Endothelial cell of umbilical vein (primary cell): ENCODE results near the gene KCTD18. TPM values are rescaled to one million over a fixed set of nuclear protein-coding genes. Genes with fewer than 3 reads are reported as not detected.

Experiments used
- BruUV-seq: library from RNA; stranded (reverse); fragments of 400-500 nt; replicated peaks from 2 replicates; lab custom pipeline; 2021; lab: Mats Ljungman, UMichigan
- CTCF ChIA-PET: fragments of 300-600, 350-600 bp; sonication (Branson Sonifier 250); formaldehyde crosslinking; loops from one replicate; lab custom pipeline; 2021; ENCODE audit warnings: antibody characterized with exemption, inconsistent platforms; lab: Charles Lee
- POLR2A ChIA-PET: fragments of 300-600, 350-600 bp; sonication (Branson Sonifier 250); formaldehyde crosslinking; loops from one replicate; lab custom pipeline; 2021; ENCODE audit warnings: antibody characterized with exemption, inconsistent platforms; lab: Charles Lee
- DNase-seq: peaks from one replicate; pipeline ENCODE4 v3.0.0-alpha.2; 2011; ENCODE audit warnings: low read depth, low spot score
- FAIRE-seq: peaks from 2 replicates; lab custom pipeline; 2011; peaks lifted over from hg19 to GRCh38; lab: Jason Lieb, UNC
- H2AFZ ChIP-seq: 2 replicates; pipeline ENCODE4 v1.6.0; 2012; ENCODE audit warnings: low read depth, low read length, control low read depth, inconsistent platforms
- H3K27ac ChIP-seq: 2 replicates; pipeline ENCODE4 v1.5.1; 2011; ENCODE audit warnings: low read depth, mild to moderate bottlenecking, control low read depth, low read length, moderate library complexity; ENCODE audit not compliant: insufficient read depth
- H3K27me3 ChIP-seq, 2 experiments: 2 replicates each; pipeline versions ENCODE4 v1.6.0 to v1.6.1; 2011; ENCODE audit warnings: low read length in 2 of 2, mixed read lengths in 1 of 2; ENCODE audit not compliant: control insufficient read depth in 2 of 2, insufficient read depth in 2 of 2
- H3K36me3 ChIP-seq, 2 experiments: 2 replicates in 1 of 2; 3 replicates in 1 of 2; pipeline ENCODE4 v1.5.1; 2011; ENCODE audit warnings: low read length in 2 of 2, mild to moderate bottlenecking in 1 of 2, moderate library complexity in 1 of 2; ENCODE audit not compliant: control insufficient read depth in 2 of 2, insufficient read depth in 2 of 2; ENCODE audit errors: extremely low read depth in 1 of 2
- H3K4me1 ChIP-seq: 3 replicates; pipeline ENCODE4 v1.5.1; 2011; ENCODE audit warnings: mild to moderate bottlenecking, low read length; ENCODE audit not compliant: control insufficient read depth, insufficient read depth; ENCODE audit errors: extremely low read depth
- H3K4me2 ChIP-seq: 2 replicates; pipeline ENCODE4 v1.6.1; 2011; ENCODE audit warnings: low read length, control low read depth, mixed read lengths; ENCODE audit not compliant: insufficient read depth
- H3K4me3 ChIP-seq, 3 experiments: fragments of 200-600 bp in 1 of 3; sonication (generic), shearing (Covaris generic) in 1 of 3; replicated peaks in 1 of 3; 2 replicates each; pipeline ENCODE4 v1.5.1; 2011 to 2016; ENCODE audit warnings: control low read depth in 3 of 3, low read length in 3 of 3, mild to moderate bottlenecking in 2 of 3, inconsistent platforms in 1 of 3, low read depth in 1 of 3, moderate library complexity in 1 of 3; ENCODE audit not compliant: insufficient read depth in 1 of 3
- H3K79me2 ChIP-seq: 2 replicates; pipeline ENCODE4 v1.6.0; 2012; ENCODE audit warnings: low read length, inconsistent platforms; ENCODE audit not compliant: control insufficient read depth, insufficient read depth
- H3K9ac ChIP-seq: replicated peaks from 2 replicates; pipeline ENCODE3; 2011; ENCODE audit warnings: low read length, control low read depth; ENCODE audit not compliant: insufficient read depth; ENCODE audit errors: extremely low read depth
- H3K9me1 ChIP-seq: replicated peaks from 3 replicates; pipeline ENCODE4 v1.6.0; 2011; ENCODE audit warnings: mild to moderate bottlenecking, low read length; ENCODE audit not compliant: control insufficient read depth, insufficient read depth; ENCODE audit errors: extremely low read depth
- H3K9me3 ChIP-seq: replicated peaks from 2 replicates; pipeline ENCODE4 v1.5.1; 2012; ENCODE audit warnings: low read length, inconsistent platforms; ENCODE audit not compliant: control insufficient read depth, insufficient read depth
- H4K20me1 ChIP-seq: replicated peaks from 2 replicates; pipeline ENCODE3; 2011; ENCODE audit warnings: mild to moderate bottlenecking, low read length; ENCODE audit not compliant: control insufficient read depth, insufficient read depth; ENCODE audit errors: extremely low read depth
- EZH2 ChIP-seq: IDR thresholded peaks from 2 replicates; pipeline ENCODE4 v1.6.1; 2012; ENCODE audit warnings: borderline replicate concordance, low read depth, mild to moderate bottlenecking, moderate library complexity, low read length, inconsistent platforms; ENCODE audit not compliant: severe bottlenecking
- FOS ChIP-seq: IDR thresholded peaks from 2 replicates; pipeline ENCODE4 v1.6.1; 2011; ENCODE audit warnings: mild to moderate bottlenecking, low read length, moderate library complexity, borderline replicate concordance; ENCODE audit not compliant: insufficient read depth
- GATA2 ChIP-seq: IDR thresholded peaks from 2 replicates; pipeline ENCODE4 v1.7.0; 2011; ENCODE audit warnings: low read depth, mild to moderate bottlenecking, moderate library complexity, mixed read lengths, low read length; ENCODE audit not compliant: insufficient read length, insufficient read depth
- JUN ChIP-seq: IDR thresholded peaks from 2 replicates; pipeline ENCODE4 v1.6.1; 2011; ENCODE audit warnings: borderline replicate concordance, low read depth; ENCODE audit not compliant: insufficient read length, insufficient read depth
- MYC ChIP-seq: IDR thresholded peaks from one replicate; pipeline ENCODE4 v1.6.1; 2011; ENCODE audit warnings: mild to moderate bottlenecking, low read depth, low read length
- POLR2A ChIP-seq: IDR thresholded peaks from 2 replicates; pipeline ENCODE4 v1.6.1; 2012; ENCODE audit warnings: low read depth, mild to moderate bottlenecking, control low read depth, low read length
- POLR2AphosphoS5 ChIP-seq: IDR thresholded peaks from 2 replicates; pipeline ENCODE4 v1.6.1; 2012; ENCODE audit warnings: low read depth, mild to moderate bottlenecking, control low read depth, low read length, moderate library complexity; ENCODE audit not compliant: insufficient read depth
- dilution Hi-C: fragments of 300-500 bp; cut with MboI; formaldehyde crosslinking; loops from one replicate; pipeline ENCODE4 v1.15.0; 2019; ENCODE audit warnings: low sequenced_read_pairs; ENCODE audit not compliant: extremely low pct_ligation_motif_present
- intact Hi-C: fragments of 100-400 bp; cut with micrococcal nuclease; formaldehyde crosslinking; loops from one replicate; pipeline ENCODE4 v1.10.0; 2022
- polyA plus RNA-seq, 4 experiments: library from polyadenylated mRNA; depleted of rRNA in 3 of 4; stranded (reverse) in 3 of 4; unstranded in 1 of 4; fragments of >200 nt; gene quantifications; 2 replicates each; pipeline versions ENCODE4 v1.2.1 to v1.2.3, GENCODE V29; 2011 to 2012; ENCODE audit warnings: missing spikeins in 1 of 4
- total RNA-seq: library from RNA; stranded (reverse); gene quantifications from 2 replicates; pipeline ENCODE4 v1.2.3, GENCODE V29; 2021
- TF ChIP-seq, protein P1 (sequence below), 2 donors: IDR thresholded peaks; 1 replicate in 1 of 2; 2 replicates in 1 of 2; pipeline ENCODE4 v1.5.1; 2011; ENCODE audit warnings: low read length in 2 of 2, mild to moderate bottlenecking in 2 of 2, moderate library complexity in 2 of 2, control low read depth in 1 of 2, inconsistent platforms in 1 of 2, low read depth in 1 of 2; ENCODE audit not compliant: insufficient read depth in 1 of 2; ENCODE audit errors: extremely low read depth in 1 of 2
- TF ChIP-seq, protein P2 (sequence below): IDR thresholded peaks from 2 replicates; pipeline ENCODE4 v1.6.1; 2011; ENCODE audit not compliant: insufficient read depth, insufficient read length

Gene KCTD18
- total and polyA plus RNA-seq, 2 donors (not counting 3 experiments of a cell fraction or from before 2014, with no cell fraction given): 2.6 to 6.6 TPM

DNA sequence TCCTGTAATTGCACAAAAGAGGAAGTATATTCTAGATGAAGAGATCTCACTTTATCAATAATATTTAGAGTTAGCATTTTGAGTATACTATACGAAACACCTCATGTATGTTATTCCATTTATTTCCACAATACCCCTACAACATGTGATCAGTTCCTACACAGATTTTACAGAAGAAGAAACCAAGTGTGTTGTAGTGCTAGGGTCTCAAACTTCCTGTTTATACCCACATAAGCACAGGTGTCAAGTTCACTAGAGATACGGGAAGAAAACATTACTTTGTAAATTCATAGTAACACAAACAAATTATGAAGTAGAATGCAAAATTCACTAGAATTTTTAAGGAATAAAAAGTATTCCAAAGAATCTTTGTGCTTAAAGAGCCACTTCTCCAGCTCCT lies 46.4 kb downstream of the KCTD18 start:
- Histone ChIP-seq H2AFZ (no peak overlapping the region), H3K27ac (no peak overlapping the region), H3K4me1 (no peaks in the 10 kb centered on the region), H3K79me2 (no peaks in the 10 kb centered on the region), H3K9me3 (no peaks in the 10 kb centered on the region), H3K4me3 (no peak overlapping the region), H3K36me3 (peaks cover 4 to 6% of the 10 kb centered on the region in 2 experiments), H4K20me1 (no peaks in the 10 kb centered on the region), H3K9ac (no peak overlapping the region), H3K27me3 (no peaks in the 10 kb centered on the region), H3K9me1 (no peaks in the 10 kb centered on the region), H3K4me2 (no peak overlapping the region)
- no TSS peak for BruUV-seq
- FAIRE-seq (no peak), DNase-seq (no peak)
- ChIA-PET CTCF (interaction anchor here (1.0 kb wide), 1 partner anchor 18 kb away, joined by 4 read pairs; no protein-coding TSS in a partner anchor), POLR2A (no interaction called here)
- intact Hi-C loops: no loop called here
- TF ChIP-seq, protein P1, sequence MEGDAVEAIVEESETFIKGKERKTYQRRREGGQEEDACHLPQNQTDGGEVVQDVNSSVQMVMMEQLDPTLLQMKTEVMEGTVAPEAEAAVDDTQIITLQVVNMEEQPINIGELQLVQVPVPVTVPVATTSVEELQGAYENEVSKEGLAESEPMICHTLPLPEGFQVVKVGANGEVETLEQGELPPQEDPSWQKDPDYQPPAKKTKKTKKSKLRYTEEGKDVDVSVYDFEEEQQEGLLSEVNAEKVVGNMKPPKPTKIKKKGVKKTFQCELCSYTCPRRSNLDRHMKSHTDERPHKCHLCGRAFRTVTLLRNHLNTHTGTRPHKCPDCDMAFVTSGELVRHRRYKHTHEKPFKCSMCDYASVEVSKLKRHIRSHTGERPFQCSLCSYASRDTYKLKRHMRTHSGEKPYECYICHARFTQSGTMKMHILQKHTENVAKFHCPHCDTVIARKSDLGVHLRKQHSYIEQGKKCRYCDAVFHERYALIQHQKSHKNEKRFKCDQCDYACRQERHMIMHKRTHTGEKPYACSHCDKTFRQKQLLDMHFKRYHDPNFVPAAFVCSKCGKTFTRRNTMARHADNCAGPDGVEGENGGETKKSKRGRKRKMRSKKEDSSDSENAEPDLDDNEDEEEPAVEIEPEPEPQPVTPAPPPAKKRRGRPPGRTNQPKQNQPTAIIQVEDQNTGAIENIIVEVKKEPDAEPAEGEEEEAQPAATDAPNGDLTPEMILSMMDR (IDR thresholded peaks at IDR 0.05; ENCODE audit: extremely low read depth in 1 of 2, insufficient read depth in 1 of 2, low read depth in 1 of 2, low read length in 2 of 2): no peak
- TF ChIP-seq POLR2A (no peak), GATA2 (no peak), MYC (no peak), JUN (no peak), EZH2 (no peak), POLR2AphosphoS5 (no peak), FOS (no peak)
- TF ChIP-seq, protein P2, sequence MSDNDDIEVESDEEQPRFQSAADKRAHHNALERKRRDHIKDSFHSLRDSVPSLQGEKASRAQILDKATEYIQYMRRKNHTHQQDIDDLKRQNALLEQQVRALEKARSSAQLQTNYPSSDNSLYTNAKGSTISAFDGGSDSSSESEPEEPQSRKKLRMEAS: no peak
- dilution Hi-C loops: no loop called here
